Measurements from ENCODE around the gene RINT1. TPM values are rescaled to one million over a fixed set of nuclear protein-coding genes. Genes with fewer than 3 reads are reported as not detected.
A peak's percentile ranks its signal among the peaks of the same experiment; 100 is the strongest.

RINT1 gene
- total and polyA plus RNA-seq, 2 experiments from 2014 or later = 8.2 to 10.7 TPM

DNA sequence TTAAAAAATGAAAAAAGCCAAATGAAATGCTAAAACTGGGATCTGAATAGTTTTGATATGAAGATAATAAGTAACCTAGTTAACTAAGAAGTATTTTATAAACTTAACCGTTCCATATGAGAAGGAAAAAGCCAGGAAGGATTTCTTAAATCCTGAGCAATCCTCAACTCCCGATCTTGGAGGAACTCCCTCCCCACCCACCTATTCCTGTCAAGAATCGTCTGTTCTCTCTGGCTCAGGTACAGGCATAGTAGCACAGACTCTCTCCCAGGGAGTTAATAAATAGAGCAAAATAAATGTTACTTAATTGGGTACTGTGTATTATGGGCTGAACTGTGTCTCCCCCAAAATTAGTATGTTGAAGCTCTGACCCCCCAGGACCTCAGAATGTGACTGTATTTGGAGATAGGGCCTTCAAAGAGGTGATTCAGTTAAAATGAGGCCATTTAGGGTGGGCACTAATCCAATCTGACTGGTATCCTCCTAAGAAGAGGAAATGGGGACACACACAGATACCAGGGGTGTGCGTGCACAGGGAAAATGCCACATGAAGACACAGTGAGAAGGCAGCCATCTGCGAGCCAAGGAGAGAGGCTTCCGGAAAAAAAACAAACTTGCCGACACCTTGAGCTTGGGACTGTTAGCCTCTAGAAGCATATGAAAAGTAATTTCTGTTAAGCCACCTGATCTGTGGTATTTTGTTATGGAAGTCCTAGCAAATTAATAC lies 38.6 kb upstream of the RINT1 start:
- Histone ChIP-seq H3K79me2 (no peaks in the 10 kb centered on the region), H3K4me1 (ENCODE audit: insufficient read depth) (no peaks in the 10 kb centered on the region), H4K20me1 (ENCODE audit: insufficient read depth, poor library complexity, severe bottlenecking) (no peaks in the 10 kb centered on the region), H3K27me3 (no peaks in the 10 kb centered on the region), H3K36me3 (replicated peaks; ENCODE audit: insufficient read depth, low read depth) (no peaks in the 10 kb centered on the region), H3K9me2 (replicated peaks; ENCODE audit: insufficient read depth) (no peaks in the 10 kb centered on the region), H3K4me3 (no peak overlapping the region), H3K27ac (no peak overlapping the region), H3K9me3 (ENCODE audit: low read depth) (no peaks in the 10 kb centered on the region), H2AFZ (no peak overlapping the region), H3K4me2 (no peak overlapping the region)
- TF ChIP-seq EZH2 (IDR thresholded peaks at IDR 0.05; ENCODE audit: borderline replicate concordance) (no peak), EZH2phosphoT487 (IDR thresholded peaks at IDR 0.05; ENCODE audit: low read depth, severe bottlenecking, unreplicated experiment) (no peak)
- TF ChIP-seq, protein P1, sequence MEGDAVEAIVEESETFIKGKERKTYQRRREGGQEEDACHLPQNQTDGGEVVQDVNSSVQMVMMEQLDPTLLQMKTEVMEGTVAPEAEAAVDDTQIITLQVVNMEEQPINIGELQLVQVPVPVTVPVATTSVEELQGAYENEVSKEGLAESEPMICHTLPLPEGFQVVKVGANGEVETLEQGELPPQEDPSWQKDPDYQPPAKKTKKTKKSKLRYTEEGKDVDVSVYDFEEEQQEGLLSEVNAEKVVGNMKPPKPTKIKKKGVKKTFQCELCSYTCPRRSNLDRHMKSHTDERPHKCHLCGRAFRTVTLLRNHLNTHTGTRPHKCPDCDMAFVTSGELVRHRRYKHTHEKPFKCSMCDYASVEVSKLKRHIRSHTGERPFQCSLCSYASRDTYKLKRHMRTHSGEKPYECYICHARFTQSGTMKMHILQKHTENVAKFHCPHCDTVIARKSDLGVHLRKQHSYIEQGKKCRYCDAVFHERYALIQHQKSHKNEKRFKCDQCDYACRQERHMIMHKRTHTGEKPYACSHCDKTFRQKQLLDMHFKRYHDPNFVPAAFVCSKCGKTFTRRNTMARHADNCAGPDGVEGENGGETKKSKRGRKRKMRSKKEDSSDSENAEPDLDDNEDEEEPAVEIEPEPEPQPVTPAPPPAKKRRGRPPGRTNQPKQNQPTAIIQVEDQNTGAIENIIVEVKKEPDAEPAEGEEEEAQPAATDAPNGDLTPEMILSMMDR (IDR thresholded peaks at IDR 0.05; ENCODE audit: poor library complexity) = no peak
- no peak for DNase-seq (ENCODE audit: low spot score)
- WGBS (ENCODE audit: low lambda C conversion rate, missing lambda C conversion rate) = 82% methylated on average over 7 of the region's 7 CpGs

DNA sequence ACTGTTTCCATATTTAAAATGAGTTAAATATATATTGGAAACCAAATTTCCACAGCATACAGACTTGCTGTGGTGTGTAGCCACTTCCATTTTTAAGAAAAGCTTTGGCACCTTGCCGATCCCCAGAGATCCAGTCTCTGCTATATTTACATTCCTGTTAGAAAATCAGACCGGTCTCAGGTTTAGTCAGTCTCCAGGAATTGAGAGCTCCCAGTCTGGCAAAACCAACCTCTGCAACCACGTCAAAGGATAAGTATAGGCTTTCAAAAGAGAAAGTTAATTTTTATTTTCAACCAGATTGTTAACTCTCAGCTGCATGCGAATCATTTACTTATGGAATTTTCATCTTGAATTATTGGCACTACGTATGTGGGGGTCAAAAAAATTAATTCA lies 38.1 kb upstream of the RINT1 start:
- H3K4me1 ChIP-seq (ENCODE audit: insufficient read depth) = no peaks in the 10 kb centered on the region
- no peak for TF ChIP-seq EZH2 (IDR thresholded peaks at IDR 0.05; ENCODE audit: borderline replicate concordance)
- TF ChIP-seq, protein P1 (IDR thresholded peaks at IDR 0.05; ENCODE audit: poor library complexity) = no peak
- TF ChIP-seq EZH2phosphoT487 (IDR thresholded peaks at IDR 0.05; ENCODE audit: low read depth, severe bottlenecking, unreplicated experiment) = no peak
- no peaks in the 10 kb centered on the region for H3K9me2 ChIP-seq (replicated peaks; ENCODE audit: insufficient read depth)
- no peak overlapping the region for H2AFZ ChIP-seq
- WGBS (ENCODE audit: low lambda C conversion rate, missing lambda C conversion rate) = 85% methylated on average over 5 of the region's 5 CpGs
- no peaks in the 10 kb centered on the region for H3K9me3 ChIP-seq (ENCODE audit: low read depth)
- H3K79me2 ChIP-seq = no peaks in the 10 kb centered on the region
- no peak overlapping the region for H3K4me2 ChIP-seq
- H3K27me3 ChIP-seq = no peaks in the 10 kb centered on the region
- no peak overlapping the region for H3K4me3 ChIP-seq
- no peak overlapping the region for H3K27ac ChIP-seq
- no peaks in the 10 kb centered on the region for H3K36me3 ChIP-seq (replicated peaks; ENCODE audit: insufficient read depth, low read depth)
- DNase-seq (ENCODE audit: low spot score) = peak; percentile 7
- no peaks in the 10 kb centered on the region for H4K20me1 ChIP-seq (ENCODE audit: insufficient read depth, poor library complexity, severe bottlenecking)

DNA sequence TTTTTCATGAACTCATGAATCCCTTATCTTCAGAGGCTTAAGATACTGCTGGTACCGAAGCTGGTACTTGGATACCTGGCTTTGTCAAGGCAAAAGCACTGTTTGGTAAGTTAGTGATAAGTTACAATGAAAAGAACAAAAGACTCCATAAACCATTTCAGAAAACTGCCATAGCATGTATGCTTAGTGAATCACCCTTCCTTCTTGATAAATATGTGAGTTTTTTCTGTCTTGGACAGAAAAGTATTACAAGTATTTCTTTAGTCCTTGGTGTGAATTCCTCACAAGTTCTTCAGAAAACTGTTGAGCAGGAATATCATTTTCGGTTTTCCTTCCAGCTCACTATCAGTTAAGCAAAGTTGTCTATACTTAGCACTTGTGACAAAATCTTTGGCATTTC lies 35.5 kb upstream of the RINT1 start:
- Histone ChIP-seq H3K4me2 (peak overlapping the region; percentile 52), H3K27me3 (no peaks in the 10 kb centered on the region), H3K4me3 (no peak overlapping the region), H3K9me3 (ENCODE audit: low read depth) (no peaks in the 10 kb centered on the region), H3K79me2 (no peaks in the 10 kb centered on the region), H3K27ac (no peak overlapping the region), H3K36me3 (replicated peaks; ENCODE audit: insufficient read depth, low read depth) (no peaks in the 10 kb centered on the region), H2AFZ (no peak overlapping the region), H3K4me1 (ENCODE audit: insufficient read depth) (no peaks in the 10 kb centered on the region), H4K20me1 (ENCODE audit: insufficient read depth, poor library complexity, severe bottlenecking) (no peaks in the 10 kb centered on the region), H3K9me2 (replicated peaks; ENCODE audit: insufficient read depth) (no peaks in the 10 kb centered on the region)
- no peak for DNase-seq (ENCODE audit: low spot score)
- 42% methylated on average over 2 of the region's 2 CpGs for WGBS (ENCODE audit: low lambda C conversion rate, missing lambda C conversion rate)
- TF ChIP-seq EZH2phosphoT487 (IDR thresholded peaks at IDR 0.05; ENCODE audit: low read depth, severe bottlenecking, unreplicated experiment) (no peak), EZH2 (IDR thresholded peaks at IDR 0.05; ENCODE audit: borderline replicate concordance) (no peak)
- TF ChIP-seq, protein P1 (IDR thresholded peaks at IDR 0.05; ENCODE audit: poor library complexity) = no peak
